ENCODE results near the gene KCNJ16.

- TF ChIP-seq CTCF (IDR thresholded peaks at IDR 0.05) (no peak), POLR2A (IDR thresholded peaks at IDR 0.05) (no peak), POLR2AphosphoS5 (IDR thresholded peaks at IDR 0.05) (no peak)
Observed at GRCh38 chr17:70076189-70076588, 1.2 kb downstream of the KCNJ16 start.
